ENCODE results near the gene ZNF546.

DNA sequence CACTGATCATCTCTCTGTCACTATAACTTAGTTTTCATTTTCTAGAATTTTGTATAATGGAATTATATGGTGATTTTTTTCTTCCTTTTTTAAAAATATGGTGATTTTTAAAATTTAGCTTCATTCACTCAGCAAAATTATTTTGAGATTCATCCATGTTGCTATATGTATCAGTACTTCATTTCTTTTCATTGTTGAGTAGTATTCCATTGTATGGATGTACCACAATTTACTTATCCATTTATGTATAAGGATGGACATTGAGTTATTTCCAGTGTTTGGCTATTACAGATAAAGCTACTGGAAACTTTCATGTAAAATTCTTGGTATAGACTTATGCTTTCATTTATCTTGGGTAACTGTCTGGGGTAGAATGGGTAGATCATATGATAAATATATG lies 12.8 kb downstream of the ZNF546 start:
- TF ChIP-seq GATA3 (IDR thresholded peaks at IDR 0.05; ENCODE audit: low read depth, low read length): no peak
- TF ChIP-seq GATA2 (IDR thresholded peaks at IDR 0.05; ENCODE audit: low read depth, low read length): no peak
